K562 (cell line): ENCODE results near the gene ZNF322. TPM values are rescaled to one million over a fixed set of nuclear protein-coding genes. Genes with fewer than 3 reads are reported as not detected.
A peak's percentile ranks its signal among the peaks of the same experiment; 100 is the strongest.

Source experiments
- ADNP ChIP-seq: fragments of 200-800 bp; sonication (Bioruptor generic); IDR thresholded peaks from 2 replicates; pipeline ENCODE4 v1.6.1; 2016; ENCODE audit warnings: missing genetic modification characterization, missing compliant biosample characterization
- ATF1 ChIP-seq, 2 experiments: fragments of 450-650 bp in 1 of 2; IDR thresholded peaks; 2 replicates each; pipeline ENCODE4 v1.6.1; 2016; ENCODE audit warnings: missing compliant biosample characterization in 1 of 2, missing genetic modification characterization in 1 of 2
- ATF6 ChIP-seq: sonication (generic); formaldehyde crosslinking; IDR thresholded peaks from 2 replicates; pipeline ENCODE4 v1.4.0; 2020; ENCODE audit warnings: mild to moderate bottlenecking, missing genetic modification reagents
- BCOR ChIP-seq: fragments of 450-650 bp; IDR thresholded peaks from 2 replicates; pipeline ENCODE4 v1.6.1; 2016
- CBFB ChIP-seq: sonication (generic); formaldehyde crosslinking; IDR thresholded peaks from 2 replicates; pipeline ENCODE4 v1.4.0; 2020; ENCODE audit warnings: mild to moderate bottlenecking, missing genetic modification reagents
- CSDE1 ChIP-seq, 2 experiments: fragments of 450-650 bp; IDR thresholded peaks; 2 replicates each; pipeline ENCODE4 v1.6.1; 2016; ENCODE audit warnings: mild to moderate bottlenecking in 1 of 2
- DPF2 ChIP-seq: fragments of 450-650 bp; IDR thresholded peaks from 2 replicates; pipeline ENCODE4 v1.6.1; 2016
- ELF2 ChIP-seq: fragments of 250-450 bp; sonication (Bioruptor Pico); IDR thresholded peaks from 2 replicates; pipeline ENCODE4 v1.5.0; 2021; ENCODE audit warnings: mild to moderate bottlenecking
- EWSR1 ChIP-seq: fragments of 450-650 bp; IDR thresholded peaks from 2 replicates; pipeline ENCODE4 v1.6.1; 2018; ENCODE audit warnings: borderline replicate concordance, mild to moderate bottlenecking, low read depth, moderate library complexity; ENCODE audit not compliant: partially characterized antibody
- EZH2 ChIP-seq: IDR thresholded peaks from 2 replicates; pipeline ENCODE4 v1.6.1; 2012; ENCODE audit warnings: low read depth, mild to moderate bottlenecking, inconsistent platforms, low read length, borderline replicate concordance
- GATA2 ChIP-seq: sonication (generic); formaldehyde crosslinking; IDR thresholded peaks from 2 replicates; pipeline ENCODE4 v1.4.0; 2020; ENCODE audit warnings: mild to moderate bottlenecking, missing genetic modification reagents
- HCFC1 ChIP-seq: IDR thresholded peaks from 2 replicates; pipeline ENCODE4 v1.6.1; 2012; ENCODE audit warnings: low read depth, low read length, improper control_type of control experiment
- ID3 ChIP-seq, 2 experiments: fragments of 250-450 bp in 1 of 2; fragments of 450-650 bp in 1 of 2; sonication (Bioruptor Pico) in 1 of 2; IDR thresholded peaks; 2 replicates each; pipeline versions ENCODE4 v1.6.1 to v1.8.0; 2016 to 2021; ENCODE audit warnings: mild to moderate bottlenecking in 2 of 2, moderate library complexity in 2 of 2, missing compliant biosample characterization in 1 of 2, missing genetic modification characterization in 1 of 2
- IFI16 ChIP-seq: fragments of 250-450 bp; sonication (Bioruptor Pico); IDR thresholded peaks from 2 replicates; pipeline ENCODE4 v2.1.2; 2022; ENCODE audit warnings: mild to moderate bottlenecking, inconsistent platforms
- NUFIP1 ChIP-seq: fragments of 450-650 bp; IDR thresholded peaks from 2 replicates; pipeline ENCODE4 v1.6.1; 2018; ENCODE audit not compliant: partially characterized antibody
- TAF1 ChIP-seq: IDR thresholded peaks from 2 replicates; pipeline ENCODE4 v1.6.1; 2011; ENCODE audit warnings: mild to moderate bottlenecking, low read length, moderate library complexity; ENCODE audit not compliant: insufficient read depth, control insufficient read depth, severe bottlenecking; ENCODE audit errors: extremely low read depth
- TSC22D4 ChIP-seq: fragments of 450-650 bp; IDR thresholded peaks from 2 replicates; pipeline ENCODE4 v1.6.1; 2016; ENCODE audit warnings: missing genetic modification characterization, missing biosample characterization, control low read depth
- XRCC3 ChIP-seq: fragments of 450-650 bp; IDR thresholded peaks from 2 replicates; pipeline ENCODE4 v1.6.1; 2017; ENCODE audit warnings: mild to moderate bottlenecking, moderate library complexity
- ZBTB49 ChIP-seq: sonication (generic); formaldehyde crosslinking; IDR thresholded peaks from 2 replicates; pipeline ENCODE4 v1.8.0; 2022; ENCODE audit warnings: missing genetic modification reagents, mild to moderate bottlenecking, borderline replicate concordance
- ZNF175 ChIP-seq: fragments of 200-800 bp; sonication (Bioruptor generic); IDR thresholded peaks from 2 replicates; pipeline ENCODE4 v1.6.1; 2016; ENCODE audit warnings: low read depth, mild to moderate bottlenecking, missing genetic modification characterization, missing compliant biosample characterization
- ZNF316 ChIP-seq: fragments of 450-650 bp; IDR thresholded peaks from 2 replicates; pipeline ENCODE4 v1.6.1; 2016
- ZNF354B ChIP-seq: fragments of 250-450 bp; sonication (Bioruptor Pico); IDR thresholded peaks from 2 replicates; pipeline ENCODE4 v1.4.0; 2020
- polyA plus RNA-seq, 8 experiments: library from polyadenylated mRNA; depleted of rRNA in 4 of 8; stranded (reverse) in 5 of 8; unstranded in 3 of 8; fragments of >200 nt; fragmentation: Nextera tagmentation in 2 of 8; fragmentation: Illumina TruSeq in 1 of 8; extraction: Ambion mirVana in 2 of 8; extraction: Trizol in 1 of 8; gene quantifications; 2 replicates each; pipeline versions ENCODE4 v1.2.1 to v1.2.3, GENCODE V29; 2011 to 2014; ENCODE audit warnings: inconsistent platforms in 1 of 8, missing spikeins in 1 of 8
- total RNA-seq, 7 experiments: library from RNA; depleted of rRNA in 6 of 7; stranded (reverse); fragments of >200 nt in 6 of 7; fragmentation: Illumina TruSeq in 2 of 7; extraction: Trizol in 2 of 7; gene quantifications; 2 replicates each; pipeline versions ENCODE4 v1.2.1 to v1.2.3, GENCODE V29; 2011 to 2021; ENCODE audit warnings: low replicate concordance in 1 of 7

The ZNF322 gene
- total and polyA plus RNA-seq, 9 of the 15 experiments (the other 6 are each of a cell fraction or from before 2014, with no cell fraction given): 4.7 to 31.2 (median 18.7) TPM

- TF ChIP-seq ATF6 (CRISPR knock-in tag) (no peak; the same call in 1 of the 2 replicates), GATA2 (peak; percentile 77), ZNF316 (no peak), TSC22D4 (tag) (no peak), EZH2 (no peak), CBFB (CRISPR knock-in tag) (peak; percentile 93), ELF2 (no peak), DPF2 (peak; percentile 53; the same call in 1 of the 2 replicates), ATF1 (CRISPR knock-in tag; IDR thresholded peaks at IDR 0.05) (no peak), ATF1 (tag; IDR thresholded peaks at IDR 0.05) (peak; percentile 33), IFI16 (CRISPR knock-in tag) (no peak), CSDE1 (IDR thresholded peaks at IDR 0.05) (no peak), NUFIP1 (no peak), HCFC1 (no peak; the same call in 1 of the 2 replicates), EWSR1 (no peak), BCOR (peak; percentile 77), ID3 (CRISPR knock-in tag; IDR thresholded peaks at IDR 0.05) (no peak), ID3 (tag; IDR thresholded peaks at IDR 0.05) (peak; percentile 69; the same call in 1 of the 2 replicates), ADNP (no peak; the same call in 1 of the 2 replicates), XRCC3 (no peak), ZBTB49 (CRISPR knock-in tag) (no peak), TAF1 (peak; percentile 76), ZNF175 (CRISPR knock-in tag) (no peak), ZNF354B (CRISPR knock-in tag) (no peak)
These were observed 63.8 kb downstream of the ZNF322 start (continued) for GRCh38 chr6:26595669-26596269.
